HG02678 (cell line): Measurements from ENCODE around the gene CDK11B.
"Not testable (repeated sequence)": the region's sequence is repeated elsewhere in the genome, so short reads cannot be mapped to it uniquely, and the experiment has no call there.

Experiments used
- ATAC-seq: cut with Tn5 transposase; IDR thresholded peaks from one replicate; pipeline ENCODE4 v1.9.1; 2021; ENCODE audit warnings: mild to moderate bottlenecking, moderate library complexity; ENCODE audit not compliant: unreplicated experiment

The CDK11B gene

DNA sequence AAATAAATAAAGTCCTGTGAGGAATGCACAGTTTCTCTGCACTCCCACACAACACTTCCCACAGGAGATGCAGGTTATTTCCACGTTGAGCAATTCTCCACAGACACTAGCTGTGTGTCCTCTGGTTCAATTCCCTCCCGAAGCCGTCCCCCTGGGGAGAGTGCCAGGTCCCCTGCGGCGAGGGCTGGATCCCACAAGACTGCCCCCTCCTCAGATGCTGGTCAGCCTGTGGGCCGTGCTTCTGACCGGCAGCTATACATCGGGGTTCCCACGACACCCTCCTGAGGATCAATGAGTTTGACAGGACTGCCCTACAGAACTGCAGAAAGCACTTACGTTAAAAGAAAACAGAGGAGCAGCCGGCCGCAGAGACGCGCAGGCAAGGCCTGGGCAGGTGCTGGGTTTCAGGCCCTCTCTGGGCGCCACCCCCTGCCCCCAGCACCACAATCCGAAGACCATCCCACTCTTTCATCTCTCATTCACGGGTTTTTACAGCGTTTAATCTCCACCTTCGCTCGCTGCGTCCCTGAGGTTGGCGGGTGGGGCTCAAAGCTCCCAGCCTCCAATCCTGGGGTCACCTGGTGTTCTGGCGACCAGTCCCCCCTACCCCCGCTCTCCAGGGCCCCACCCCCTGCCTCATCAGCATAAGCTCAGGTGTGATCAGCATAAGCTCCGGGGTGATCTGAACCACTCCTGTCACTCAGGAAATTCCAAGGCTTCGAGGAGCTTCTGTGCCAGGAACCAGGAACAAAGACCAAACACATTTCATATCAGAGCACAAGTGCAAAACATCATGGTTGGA lies 24.5 kb upstream of the CDK11B start:
- no peak for ATAC-seq

DNA sequence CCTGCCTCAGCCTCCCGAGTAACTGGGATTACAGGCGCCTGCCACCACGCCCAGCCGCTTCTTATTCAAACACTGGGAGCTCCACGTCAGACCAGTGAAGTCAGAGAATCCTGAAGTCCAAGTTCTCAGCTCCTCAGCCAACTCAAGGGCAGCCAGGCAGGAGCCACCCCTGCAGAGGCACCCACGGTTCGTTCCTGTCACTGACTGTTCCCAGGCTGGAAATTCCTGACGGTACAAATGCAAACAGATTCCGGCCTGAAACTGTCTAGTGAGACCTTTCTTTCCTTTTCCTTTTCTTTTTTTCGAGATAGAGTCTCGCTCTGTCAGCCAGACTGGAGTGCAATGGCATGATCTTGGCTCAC lies 22.1 kb upstream of the CDK11B start:
- no peak for ATAC-seq

- no peak for ATAC-seq
Measured at GRCh38 chr1:1680031-1680911, 21.5 kb upstream of the CDK11B start.

DNA sequence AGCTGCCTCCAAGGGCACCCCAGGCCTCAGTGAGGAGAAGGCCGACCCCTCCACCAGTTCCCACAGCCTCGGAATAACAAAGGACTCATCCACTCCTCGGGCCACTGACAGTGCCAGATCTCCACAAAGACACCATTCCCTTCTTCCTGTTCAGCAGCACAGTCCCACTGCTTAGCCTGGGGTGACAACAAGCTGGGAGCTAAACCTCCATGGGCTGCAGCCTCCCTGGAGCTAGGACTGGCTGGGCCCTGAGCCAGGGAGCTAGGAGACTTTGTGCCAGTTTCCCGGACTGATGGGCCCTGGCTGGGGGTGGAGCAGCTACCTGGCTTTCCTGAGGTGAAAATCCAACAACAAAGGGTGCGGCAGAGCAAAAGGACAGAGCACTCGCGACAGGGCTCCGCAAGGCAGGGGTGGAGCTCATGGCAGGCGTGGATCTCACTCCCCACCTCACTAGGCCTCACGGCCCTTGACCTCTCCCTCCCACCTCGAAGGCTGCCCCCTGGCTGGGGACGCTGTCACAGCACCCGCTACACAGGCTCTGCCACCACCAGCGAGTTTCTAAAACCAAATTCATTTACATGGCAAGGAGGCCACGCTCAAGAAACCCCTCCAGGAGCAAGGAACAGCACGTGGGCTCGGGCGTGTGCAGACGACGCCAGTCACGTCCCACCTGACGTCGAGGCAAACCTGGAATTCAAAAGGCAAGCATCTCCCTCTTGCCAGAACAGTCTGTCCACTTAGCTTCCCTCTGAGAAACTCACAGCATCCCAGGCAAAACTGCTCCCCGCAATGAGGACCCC lies 20.0 kb upstream of the CDK11B start:
- ATAC-seq = peak; percentile 44

GRCh38 chr1:1677718-1678580 lies 19.1 kb upstream of the CDK11B start:
- ATAC-seq = peak; percentile 64

DNA sequence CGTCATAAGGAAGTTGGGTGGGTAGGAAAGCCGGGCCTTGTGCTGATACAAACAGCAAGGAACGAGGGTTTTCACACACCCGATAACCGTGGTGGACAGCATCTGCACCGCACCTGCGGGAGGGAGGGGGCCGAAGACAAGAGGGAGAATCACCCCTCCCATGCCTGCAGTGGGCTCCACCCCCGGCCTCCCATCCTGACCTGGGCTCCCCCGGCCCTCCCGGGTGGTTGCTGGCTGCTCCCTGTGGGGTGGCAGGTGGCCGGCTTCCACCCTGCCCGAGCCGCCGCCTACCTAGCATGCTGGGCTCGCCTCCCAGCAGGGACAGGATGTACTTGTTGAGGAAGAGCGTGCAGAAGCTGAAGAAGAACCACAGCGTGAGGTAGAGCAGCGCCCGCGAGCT lies 17.3 kb upstream of the CDK11B start:
- ATAC-seq = not testable (repeated sequence)

GRCh38 chr1:1675218-1675617 lies 16.4 kb upstream of the CDK11B start:
- not testable (repeated sequence) for ATAC-seq

- not testable (repeated sequence) for ATAC-seq
Measured at GRCh38 chr1:1674806-1675205, 16.0 kb upstream of the CDK11B start.

GRCh38 chr1:1672181-1672965 lies 13.6 kb upstream of the CDK11B start:
- no peak for ATAC-seq

- ATAC-seq = no peak
Measured at GRCh38 chr1:1671365-1672119, 12.7 kb upstream of the CDK11B start.

DNA sequence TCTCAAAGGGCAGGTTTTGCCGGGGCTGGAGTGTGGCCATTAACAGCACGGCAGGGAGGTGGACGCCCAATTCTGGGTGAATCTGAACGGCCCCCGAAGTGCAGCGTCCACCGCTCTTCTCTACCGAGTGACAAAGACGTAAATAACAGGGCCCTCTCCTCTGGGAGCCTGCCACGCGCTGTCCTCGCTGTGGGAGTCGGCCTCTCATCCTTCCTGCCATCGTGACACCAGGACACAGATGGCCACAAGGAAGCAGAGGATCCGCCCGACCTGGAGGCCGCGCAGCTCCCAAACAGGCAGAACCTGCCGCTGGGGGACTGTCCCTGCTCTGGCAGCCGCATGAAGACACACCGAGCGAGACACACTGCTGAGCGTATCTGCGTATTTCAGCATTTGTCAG lies 12.1 kb upstream of the CDK11B start:
- no peak for ATAC-seq

GRCh38 chr1:1669468-1670440 lies 10.9 kb upstream of the CDK11B start:
- no peak for ATAC-seq

GRCh38 chr1:1666526-1666925 lies 7.7 kb upstream of the CDK11B start:
- no peak for ATAC-seq

GRCh38 chr1:1665815-1666251 lies 7.0 kb upstream of the CDK11B start:
- ATAC-seq = no peak

- ATAC-seq = no peak
Measured at GRCh38 chr1:1664941-1665814, 6.4 kb upstream of the CDK11B start.

- ATAC-seq = not testable (repeated sequence)
Measured at GRCh38 chr1:1664318-1664717, 5.5 kb upstream of the CDK11B start.
